Measurements from ENCODE around the gene HELZ.
"Not testable (repeated sequence)": the region's sequence is repeated elsewhere in the genome, so short reads cannot be mapped to it uniquely, and the experiment has no call there.

HELZ gene

DNA sequence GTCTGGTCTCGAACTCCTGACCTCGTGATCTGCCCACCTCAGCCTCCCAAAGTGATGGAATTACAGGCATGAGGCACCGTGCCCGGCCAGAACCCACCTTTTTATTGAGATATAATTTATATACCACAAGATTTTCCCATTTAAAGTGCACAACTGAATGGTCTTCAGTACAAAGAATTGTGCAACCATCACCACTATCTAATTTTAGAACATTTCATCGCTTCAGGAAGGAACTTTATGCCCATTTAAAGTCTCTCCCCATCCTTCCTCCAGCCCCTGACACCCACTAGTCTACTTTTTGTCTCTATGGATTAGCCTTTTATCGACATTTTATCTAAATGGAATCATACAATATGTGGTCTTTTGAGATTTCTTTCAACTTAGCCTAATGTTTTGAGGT lies 25.4 kb upstream of the HELZ start:
- no peak for DNase-seq (ENCODE audit: low read depth, low spot score)

DNA sequence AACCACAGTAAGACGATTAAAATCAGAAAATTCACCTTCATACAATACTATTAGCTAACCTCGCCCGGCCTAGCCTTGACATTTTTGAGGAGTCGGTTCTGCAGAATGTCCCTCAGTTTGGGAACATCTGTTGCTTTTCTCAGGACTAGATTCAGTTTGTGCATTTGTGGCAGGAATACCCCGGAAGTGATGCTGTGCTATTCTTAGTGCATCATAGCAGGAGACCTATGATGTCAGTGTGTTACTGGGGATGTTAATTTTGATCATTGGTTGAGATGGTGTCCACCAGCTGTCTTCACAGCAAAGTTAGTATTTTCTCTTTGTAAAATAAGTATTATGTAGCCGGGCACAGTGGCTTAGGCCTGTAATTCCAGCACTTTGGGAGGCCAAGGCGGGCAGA lies 21.5 kb upstream of the HELZ start:
- no peak for DNase-seq (ENCODE audit: low read depth, low spot score)

DNA sequence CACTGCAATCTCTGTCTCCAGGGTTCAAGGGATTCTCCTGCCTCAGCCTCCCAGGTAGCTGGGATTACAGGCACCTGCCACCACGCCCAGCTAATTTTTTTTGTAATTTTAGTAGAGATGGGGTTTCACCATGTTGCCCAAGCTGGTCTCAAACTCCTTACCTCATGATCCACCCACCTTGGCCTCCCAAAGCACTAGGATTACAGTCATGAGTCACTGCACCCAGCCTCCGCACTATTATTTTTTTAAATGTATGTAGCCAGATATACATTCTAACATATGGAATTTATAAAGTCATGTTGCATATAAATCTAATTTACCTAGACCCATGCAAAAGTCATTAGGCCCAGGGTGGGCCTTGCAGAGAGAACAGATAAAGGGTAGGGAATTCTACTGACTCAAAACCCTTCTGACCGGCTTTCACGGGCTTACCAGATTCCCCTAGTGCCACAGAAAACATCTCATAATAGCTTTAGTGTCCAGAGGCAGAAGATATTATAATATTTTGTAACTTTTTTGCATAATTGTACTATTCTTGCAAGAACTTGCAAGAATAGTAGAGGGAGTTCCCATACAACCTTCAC lies 20.5 kb upstream of the HELZ start:
- no peak for DNase-seq (ENCODE audit: low read depth, low spot score)

DNA sequence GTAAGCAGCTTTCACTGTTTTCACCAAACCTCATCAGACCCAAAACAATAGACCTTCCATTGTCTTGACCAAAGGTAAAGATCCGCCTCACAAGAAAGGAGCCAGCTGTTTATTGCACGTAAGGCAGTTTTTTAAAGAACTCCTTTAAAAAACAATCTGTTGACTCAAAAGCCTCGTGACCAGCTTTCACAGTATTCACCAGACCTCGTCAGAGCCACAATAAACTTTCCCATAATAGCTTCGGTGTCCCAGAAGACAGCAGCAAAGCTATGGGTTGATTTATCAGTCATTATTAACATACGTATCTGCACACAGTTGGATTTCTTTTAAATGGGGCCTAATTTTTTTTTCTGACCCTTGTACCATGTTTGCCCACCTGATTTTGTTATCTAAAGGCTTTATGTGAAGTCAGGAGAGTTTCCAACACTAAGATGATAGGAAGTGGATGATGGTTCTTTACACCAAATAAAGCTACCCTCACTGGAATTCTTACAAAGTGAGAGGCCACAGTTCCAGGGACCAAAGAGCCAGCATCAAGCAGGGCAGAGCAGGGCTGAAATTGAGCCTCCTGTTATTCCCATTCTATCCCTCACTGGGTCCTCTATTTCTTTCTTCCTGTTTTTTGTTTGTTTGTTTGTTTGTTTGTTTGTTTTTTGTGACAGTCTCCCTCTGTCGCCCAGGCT lies 17.6 kb upstream of the HELZ start:
- no peak for DNase-seq (ENCODE audit: low read depth, low spot score)

DNA sequence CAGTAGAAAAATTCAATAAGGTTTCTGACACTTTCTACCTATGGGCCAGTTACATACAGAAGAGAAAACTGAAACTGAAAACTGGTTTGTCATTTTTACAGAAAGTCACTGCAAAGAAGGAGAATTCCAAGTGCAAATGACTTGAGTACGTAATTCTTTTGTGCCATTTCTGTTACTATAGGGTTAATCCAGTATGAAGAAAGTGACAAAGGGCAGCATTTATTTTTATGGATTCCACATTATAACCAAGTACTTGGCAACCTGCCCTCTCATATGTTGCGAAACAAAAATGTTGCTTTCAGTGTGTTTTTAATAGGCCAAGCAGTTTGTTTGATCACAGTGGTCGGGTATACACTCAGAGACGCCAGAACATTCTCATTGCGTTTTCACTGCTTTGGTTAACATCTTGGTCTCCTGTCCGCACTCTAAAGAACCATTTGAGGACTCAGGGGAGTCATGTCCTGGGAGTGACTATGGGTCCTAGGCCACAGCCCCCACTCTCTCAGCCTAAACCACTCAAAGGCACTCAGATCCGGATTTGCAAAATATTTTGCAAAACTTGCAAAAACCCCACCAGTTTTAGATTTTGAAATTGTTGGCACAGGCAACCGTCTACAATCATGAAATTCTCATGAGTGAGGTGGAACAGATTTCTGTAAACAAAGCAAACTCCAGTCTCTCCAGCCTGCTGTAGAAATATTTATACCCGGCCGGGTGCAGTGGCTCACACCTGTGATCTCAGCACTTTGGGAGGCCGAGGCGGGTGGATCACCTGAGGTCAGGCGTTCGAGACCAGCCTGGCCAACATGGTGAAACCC lies 15.4 kb upstream of the HELZ start:
- no peak for DNase-seq (ENCODE audit: low read depth, low spot score)

GRCh38 chr17:67258821-67259468 lies 13.9 kb upstream of the HELZ start:
- no peak for DNase-seq (ENCODE audit: low read depth, low spot score)

- DNase-seq (ENCODE audit: low read depth, low spot score): no peak
These were observed 11.2 kb upstream of the HELZ start for GRCh38 chr17:67256075-67256732.

GRCh38 chr17:67253384-67253783 lies 8.4 kb upstream of the HELZ start:
- DNase-seq (ENCODE audit: low read depth, low spot score): no peak

GRCh38 chr17:67251586-67251985 lies 6.6 kb upstream of the HELZ start:
- DNase-seq (ENCODE audit: low read depth, low spot score): not testable (repeated sequence)

- no peak for DNase-seq (ENCODE audit: low read depth, low spot score)
These were observed 3.3 kb upstream of the HELZ start for GRCh38 chr17:67248291-67248690.

GRCh38 chr17:67247416-67247900 lies 2.5 kb upstream of the HELZ start:
- DNase-seq (ENCODE audit: low read depth, low spot score): no peak

DNA sequence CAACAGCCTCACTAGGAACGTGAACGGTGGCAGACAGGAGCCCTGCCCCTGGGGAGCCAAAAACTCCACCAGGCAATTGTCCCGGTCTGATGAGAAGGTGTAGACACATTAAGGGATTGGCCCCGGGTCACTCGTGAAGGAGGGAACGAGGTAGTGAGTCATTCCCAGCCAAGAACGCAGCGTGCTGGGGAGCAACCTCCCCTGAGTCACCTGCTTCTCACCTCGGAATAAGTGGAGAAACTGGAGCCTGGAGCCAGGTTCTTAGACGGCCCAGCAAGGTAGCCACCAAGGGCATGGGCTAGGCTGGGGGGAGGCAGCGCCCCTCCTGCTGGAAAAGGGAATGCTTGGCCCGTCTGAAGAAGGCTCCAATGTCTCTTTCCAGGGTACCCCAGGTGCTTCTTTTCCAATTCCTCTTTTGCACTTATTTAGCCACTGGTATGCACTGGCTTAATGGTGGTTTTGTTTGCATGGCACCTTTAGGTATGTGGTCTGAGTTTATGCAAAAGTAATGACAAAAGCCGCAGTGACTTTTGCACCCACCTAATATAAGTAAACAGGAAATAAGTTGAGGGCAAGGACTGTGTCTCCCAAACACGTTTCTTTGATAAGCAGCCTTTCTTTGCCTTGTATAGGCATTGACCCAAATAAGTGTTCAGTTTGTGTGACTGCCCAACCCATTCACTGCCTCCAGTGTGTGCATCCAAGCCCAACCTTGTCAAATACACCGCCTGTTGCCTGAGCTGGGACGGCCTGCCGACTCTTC lies 1.8 kb upstream of the HELZ start:
- peak; percentile 85 for DNase-seq (ENCODE audit: low read depth, low spot score)

DNA sequence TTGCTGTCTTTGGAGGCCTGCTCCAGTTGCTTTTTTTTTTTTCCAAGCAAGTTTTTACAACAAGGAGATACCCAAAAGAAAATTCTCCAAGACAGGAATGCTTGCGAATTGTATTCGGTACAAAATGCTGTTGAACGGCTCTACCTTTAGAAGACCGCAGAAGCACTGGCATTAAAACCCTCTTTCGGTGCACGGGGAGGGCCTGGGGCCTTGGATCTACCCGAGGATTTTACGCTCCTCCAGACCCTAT lies 1.3 kb upstream of the HELZ start:
- DNase-seq (ENCODE audit: low read depth, low spot score): no peak

- DNase-seq (ENCODE audit: low read depth, low spot score): peak; percentile 83
These were observed 852 bp upstream of the HELZ start for GRCh38 chr17:67245694-67246402.

GRCh38 chr17:67244431-67245072 lies 444 bp downstream of the HELZ start:
- DNase-seq (ENCODE audit: low read depth, low spot score): peak; percentile 61

- no peak for DNase-seq (ENCODE audit: low read depth, low spot score)
These were observed 1.7 kb downstream of the HELZ start for GRCh38 chr17:67243284-67243683.

- DNase-seq (ENCODE audit: low read depth, low spot score): no peak
These were observed 3.2 kb downstream of the HELZ start for GRCh38 chr17:67241719-67242341.

- DNase-seq (ENCODE audit: low read depth, low spot score): no peak
These were observed 5.4 kb downstream of the HELZ start for GRCh38 chr17:67239597-67239996.

DNA sequence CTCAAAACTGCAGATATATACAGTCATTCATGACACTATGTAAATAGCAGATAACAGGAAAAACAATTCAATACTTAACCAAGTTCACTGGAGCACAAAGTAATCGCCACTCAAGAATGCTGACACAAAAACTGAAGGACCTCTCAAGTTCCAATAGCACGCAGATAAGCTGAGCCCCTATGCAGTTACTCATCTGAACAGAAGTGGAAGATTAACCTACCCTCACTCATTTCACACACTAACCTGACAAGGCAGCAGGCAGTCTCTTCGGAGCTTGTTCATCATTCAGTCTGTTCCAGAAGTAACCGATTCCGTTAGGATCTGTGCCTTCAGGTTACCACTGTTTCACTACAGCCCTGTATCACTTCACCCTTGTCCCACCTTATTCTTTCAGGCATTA lies 6.0 kb downstream of the HELZ start:
- DNase-seq (ENCODE audit: low read depth, low spot score): no peak

DNA sequence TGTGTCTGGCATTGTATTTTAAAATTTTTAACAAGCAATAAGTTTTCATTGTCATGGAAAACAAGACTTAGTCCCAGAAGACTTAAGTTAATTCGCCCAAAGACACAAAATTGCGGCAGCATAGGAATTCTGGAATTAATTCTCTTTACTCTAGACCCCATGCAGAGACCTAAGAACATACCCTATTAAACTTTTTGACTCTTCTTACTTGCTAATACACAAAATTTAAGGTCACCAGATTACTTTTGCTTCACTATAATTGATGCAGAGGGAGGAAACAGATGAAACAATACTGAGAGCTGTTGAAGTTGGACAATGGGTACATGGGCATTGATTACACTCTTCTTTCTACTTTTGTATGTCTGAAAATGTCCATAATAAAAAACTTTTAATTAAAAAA lies 12.6 kb downstream of the HELZ start:
- no peak for DNase-seq (ENCODE audit: low read depth, low spot score)

Data from ELF-1 (cell line).